Stimulated activated memory B cell treated with anti-CD40 and anti-IgM and Interleukin-4, amounts not matched to agents 10 μg/mL and 1 μg/mL and 100 μg/mL, for 72 hours (primary cell): ENCODE data around the gene CHMP2B.

Source experiments
- ATAC-seq: fragments of 150-1000 bp; cut with Tn5 transposase; 2 replicates; pipeline ENCODE4 v1.10.0; 2021
- H3K27ac Mint-ChIP-seq: one replicate; pipeline ENCODE4 v1.8.0; 2022; ENCODE audit warnings: mild to moderate bottlenecking, mixed read lengths
- H3K27me3 Mint-ChIP-seq: one replicate; pipeline ENCODE4 v1.8.0; 2022; ENCODE audit warnings: mixed read lengths
- H3K36me3 Mint-ChIP-seq: one replicate; pipeline ENCODE4 v1.8.0; 2022; ENCODE audit warnings: mixed read lengths
- H3K4me1 Mint-ChIP-seq: one replicate; pipeline ENCODE4 v1.8.0; 2022; ENCODE audit warnings: mixed read lengths
- H3K4me3 Mint-ChIP-seq: one replicate; pipeline ENCODE4 v1.8.0; 2022; ENCODE audit warnings: mild to moderate bottlenecking, moderate library complexity, mixed read lengths
- H3K9me3 Mint-ChIP-seq: one replicate; pipeline ENCODE4 v1.8.0; 2022; ENCODE audit warnings: mixed read lengths

CHMP2B gene, protein sequence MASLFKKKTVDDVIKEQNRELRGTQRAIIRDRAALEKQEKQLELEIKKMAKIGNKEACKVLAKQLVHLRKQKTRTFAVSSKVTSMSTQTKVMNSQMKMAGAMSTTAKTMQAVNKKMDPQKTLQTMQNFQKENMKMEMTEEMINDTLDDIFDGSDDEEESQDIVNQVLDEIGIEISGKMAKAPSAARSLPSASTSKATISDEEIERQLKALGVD

DNA sequence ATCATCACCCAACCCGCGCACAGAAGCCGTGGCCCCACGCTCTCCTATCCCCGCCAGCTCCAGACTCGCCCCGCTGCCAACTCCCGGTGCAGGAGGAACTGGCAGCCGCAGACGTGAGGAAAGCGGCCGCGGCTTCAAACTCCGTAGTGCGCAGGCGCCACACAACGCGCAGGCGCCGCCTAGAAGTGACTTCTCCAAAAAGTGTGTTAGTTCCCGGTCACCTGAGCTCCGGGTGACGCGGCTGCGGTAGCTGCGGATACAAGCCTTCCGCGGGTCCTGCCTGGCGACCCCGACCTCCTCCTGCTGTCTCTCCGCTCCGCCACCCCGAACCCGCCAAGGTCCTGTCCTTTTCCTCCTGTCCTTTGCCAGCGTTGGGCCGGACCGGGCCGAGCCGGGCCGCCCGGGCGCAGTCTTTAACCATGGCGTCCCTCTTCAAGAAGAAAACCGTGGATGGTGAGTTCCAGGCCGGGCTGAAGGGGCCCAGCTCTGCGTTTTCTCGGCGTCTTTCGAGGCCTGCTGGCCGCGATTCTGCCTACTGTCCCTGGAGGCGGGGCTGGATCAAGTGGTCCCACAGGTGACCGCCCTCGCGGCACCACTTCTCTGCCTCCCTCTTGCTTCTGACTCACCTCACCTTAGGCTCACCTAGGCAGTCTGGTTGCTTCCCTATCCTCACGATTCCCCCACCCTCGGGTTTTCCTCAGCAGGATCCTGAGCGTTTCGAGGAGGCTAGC, at the start of gene CHMP2B:
Gene CHMP2B, plus strand, starts transcription at position 206 of the 731 bp plus-strand sequence. Its CDS starts 214 bp downstream, at position 420.
- Mint-ChIP-seq H3K27ac (peak within 1 kb of the TSS; percentile 98), H3K36me3 (peaks cover 14% of the 10 kb centered on the region), H3K27me3 (no peaks in the 10 kb centered on the region), H3K9me3 (peaks cover 3% of the 10 kb centered on the region), H3K4me1 (peaks cover 40% of the 10 kb centered on the region), H3K4me3 (peak within 1 kb of the TSS; percentile 90)
- ATAC-seq: peak; percentile 96

DNA sequence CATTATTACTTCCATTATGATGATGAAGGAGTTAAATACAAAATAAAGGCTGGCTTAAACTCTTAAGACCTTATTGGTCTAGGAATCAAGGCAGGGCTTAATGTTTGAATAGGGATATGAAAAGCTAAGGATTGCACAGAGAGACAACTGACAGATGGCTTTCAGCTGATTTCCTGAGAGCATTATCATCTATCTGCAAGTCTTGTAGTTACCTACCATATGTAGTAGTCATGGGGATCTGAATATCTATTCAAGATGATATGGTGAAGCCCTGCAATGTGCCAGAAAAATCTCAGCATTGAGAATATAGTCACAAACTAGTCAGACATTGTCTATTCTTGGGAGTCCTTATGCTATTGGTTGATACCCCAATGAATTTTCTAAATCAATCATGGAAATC, 47.5 kb upstream of the CHMP2B start:
- Mint-ChIP-seq H3K36me3 (no peaks in the 10 kb centered on the region), H3K4me3 (no peak overlapping the region), H3K9me3 (no peaks in the 10 kb centered on the region), H3K4me1 (no peaks in the 10 kb centered on the region), H3K27ac (no peak overlapping the region), H3K27me3 (peaks cover 10% of the 10 kb centered on the region)
- no peak for ATAC-seq

GRCh38 chr3:87181551-87181950, 45.6 kb upstream of the CHMP2B start:
- H3K36me3 Mint-ChIP-seq: no peaks in the 10 kb centered on the region
- H3K4me1 Mint-ChIP-seq: no peaks in the 10 kb centered on the region
- no peak for ATAC-seq
- H3K27me3 Mint-ChIP-seq: peaks cover 10% of the 10 kb centered on the region
- no peaks in the 10 kb centered on the region for H3K9me3 Mint-ChIP-seq
- H3K27ac Mint-ChIP-seq: no peak overlapping the region
- no peak overlapping the region for H3K4me3 Mint-ChIP-seq

DNA sequence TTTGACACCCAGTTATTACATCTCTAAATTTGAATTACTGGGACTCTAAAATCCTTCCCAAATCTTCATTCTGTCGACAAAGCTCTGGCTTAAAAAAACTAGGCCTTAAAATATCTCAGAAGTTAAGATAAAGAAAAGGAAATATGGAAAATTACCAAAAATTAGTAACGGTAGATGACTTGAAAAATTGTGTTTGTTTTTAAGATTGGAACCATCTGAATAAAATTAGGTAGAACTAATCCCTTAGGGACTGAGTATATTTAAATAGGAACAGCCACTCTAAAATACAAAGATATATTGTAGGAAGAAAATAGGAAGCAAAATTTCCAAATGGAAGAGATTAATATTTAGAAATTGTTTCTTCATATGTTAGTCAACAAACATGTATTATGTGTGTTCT, 45.1 kb upstream of the CHMP2B start:
- ATAC-seq: no peak
- Mint-ChIP-seq H3K27me3 (peaks cover 10% of the 10 kb centered on the region), H3K4me1 (no peaks in the 10 kb centered on the region), H3K4me3 (no peak overlapping the region), H3K9me3 (no peaks in the 10 kb centered on the region), H3K27ac (no peak overlapping the region), H3K36me3 (no peaks in the 10 kb centered on the region)

DNA sequence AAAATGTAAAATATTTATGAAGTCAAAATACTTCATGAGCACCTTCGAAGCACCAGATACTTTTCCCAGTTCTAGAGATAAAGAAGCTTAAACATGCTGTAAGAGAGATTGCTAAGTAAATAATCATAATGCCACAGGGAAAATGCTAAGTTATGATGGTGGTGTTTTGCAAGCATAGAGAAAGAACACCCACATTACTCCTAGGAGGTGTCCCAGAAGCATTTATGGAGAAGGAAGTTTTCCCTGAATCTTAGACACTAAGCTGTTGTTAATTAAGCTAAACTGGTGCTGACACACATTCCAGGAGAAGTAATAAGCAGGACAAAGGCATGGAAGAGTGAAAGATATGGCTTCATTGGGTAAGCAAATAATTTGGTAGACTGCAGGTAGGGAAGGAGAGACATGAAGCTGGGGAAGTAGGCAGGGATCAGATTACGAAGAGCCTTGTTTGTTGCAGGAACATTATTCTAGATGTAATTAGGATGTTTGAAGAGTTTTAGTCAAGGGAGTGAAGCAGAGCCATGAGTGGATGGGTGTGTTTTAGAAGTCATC, 40.4 kb upstream of the CHMP2B start:
- ATAC-seq: no peak
- H3K9me3 Mint-ChIP-seq: no peaks in the 10 kb centered on the region
- no peak overlapping the region for H3K27ac Mint-ChIP-seq
- H3K4me3 Mint-ChIP-seq: no peak overlapping the region
- H3K36me3 Mint-ChIP-seq: no peaks in the 10 kb centered on the region
- no peaks in the 10 kb centered on the region for H3K27me3 Mint-ChIP-seq
- no peaks in the 10 kb centered on the region for H3K4me1 Mint-ChIP-seq

- ATAC-seq: no peak
- H3K36me3 Mint-ChIP-seq: no peaks in the 10 kb centered on the region
- H3K27ac Mint-ChIP-seq: no peak overlapping the region
- H3K4me3 Mint-ChIP-seq: no peak overlapping the region
- no peaks in the 10 kb centered on the region for H3K4me1 Mint-ChIP-seq
- H3K9me3 Mint-ChIP-seq: peaks cover 8% of the 10 kb centered on the region
- no peaks in the 10 kb centered on the region for H3K27me3 Mint-ChIP-seq
Observed at GRCh38 chr3:87191175-87191574, 35.9 kb upstream of the CHMP2B start.

- no peak overlapping the region for H3K4me3 Mint-ChIP-seq
- H3K27me3 Mint-ChIP-seq: no peaks in the 10 kb centered on the region
- peaks cover 11% of the 10 kb centered on the region for H3K9me3 Mint-ChIP-seq
- no peak overlapping the region for H3K27ac Mint-ChIP-seq
- ATAC-seq: no peak
- no peaks in the 10 kb centered on the region for H3K36me3 Mint-ChIP-seq
- no peaks in the 10 kb centered on the region for H3K4me1 Mint-ChIP-seq
Observed at GRCh38 chr3:87191641-87192040, 35.5 kb upstream of the CHMP2B start.

GRCh38 chr3:87196879-87197278, 30.2 kb upstream of the CHMP2B start:
- no peak for ATAC-seq
- Mint-ChIP-seq H3K36me3 (no peaks in the 10 kb centered on the region), H3K27me3 (peaks cover 7% of the 10 kb centered on the region), H3K27ac (no peak overlapping the region), H3K4me3 (no peak overlapping the region), H3K4me1 (no peaks in the 10 kb centered on the region), H3K9me3 (peaks cover 16% of the 10 kb centered on the region)

GRCh38 chr3:87197531-87197930, 29.6 kb upstream of the CHMP2B start:
- Mint-ChIP-seq H3K4me3 (no peak overlapping the region), H3K36me3 (no peaks in the 10 kb centered on the region), H3K27me3 (peaks cover 11% of the 10 kb centered on the region), H3K4me1 (no peaks in the 10 kb centered on the region), H3K27ac (no peak overlapping the region), H3K9me3 (peaks cover 16% of the 10 kb centered on the region)
- no peak for ATAC-seq

GRCh38 chr3:87198774-87199173, 28.3 kb upstream of the CHMP2B start:
- Mint-ChIP-seq H3K9me3 (peaks cover 16% of the 10 kb centered on the region), H3K27me3 (peaks cover 11% of the 10 kb centered on the region), H3K4me1 (no peaks in the 10 kb centered on the region), H3K36me3 (no peaks in the 10 kb centered on the region), H3K4me3 (no peak overlapping the region), H3K27ac (no peak overlapping the region)
- no peak for ATAC-seq

DNA sequence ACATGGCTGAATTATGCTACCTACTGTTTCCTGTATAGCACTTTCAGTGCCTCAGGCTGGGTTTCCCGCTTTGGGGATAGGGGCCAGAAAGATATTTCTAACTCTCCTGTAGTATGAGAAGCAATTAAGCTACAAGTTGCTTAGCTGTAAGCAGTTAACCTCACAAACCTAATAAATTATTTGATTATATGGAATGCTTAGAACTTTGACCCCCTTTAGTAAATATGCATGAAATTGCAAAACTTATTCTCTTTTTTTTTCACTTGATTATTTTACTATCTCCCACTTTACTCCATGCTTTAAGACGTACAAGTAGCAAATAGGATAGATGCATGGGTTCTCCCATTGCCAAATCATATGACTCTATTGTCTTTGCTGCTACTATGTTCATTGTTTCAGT, 27.5 kb upstream of the CHMP2B start:
- Mint-ChIP-seq H3K36me3 (no peaks in the 10 kb centered on the region), H3K27me3 (peaks cover 11% of the 10 kb centered on the region), H3K4me1 (no peaks in the 10 kb centered on the region), H3K4me3 (no peak overlapping the region), H3K27ac (no peak overlapping the region), H3K9me3 (peaks cover 16% of the 10 kb centered on the region)
- no peak for ATAC-seq

DNA sequence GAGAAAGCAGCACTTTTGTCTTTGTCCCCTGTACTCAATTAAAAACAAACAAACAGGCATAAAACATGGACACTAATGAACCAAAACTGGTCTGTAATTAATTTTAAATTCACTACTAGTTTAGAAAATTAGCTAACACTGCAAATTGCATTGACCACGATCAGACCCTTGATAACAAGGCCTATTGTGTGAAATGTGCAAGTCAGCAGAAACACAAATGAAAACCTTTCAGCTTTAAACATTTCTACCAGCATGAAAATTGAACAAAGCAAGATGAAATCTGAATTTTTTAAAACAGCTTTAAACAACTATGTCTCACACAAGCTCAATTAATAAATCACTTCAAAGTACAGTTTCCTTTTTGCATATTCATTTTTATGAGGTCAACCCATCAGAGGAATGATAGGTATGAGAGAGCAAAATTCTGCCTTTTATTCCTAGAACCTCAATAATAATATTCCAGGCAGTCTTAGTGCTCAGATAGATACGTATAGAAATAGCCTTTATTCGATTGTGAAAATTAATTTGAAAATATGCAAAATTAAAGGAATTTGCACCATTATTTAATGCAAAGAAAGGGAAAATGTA, 27.0 kb upstream of the CHMP2B start:
- ATAC-seq: no peak
- H3K36me3 Mint-ChIP-seq: no peaks in the 10 kb centered on the region
- no peaks in the 10 kb centered on the region for H3K4me1 Mint-ChIP-seq
- no peak overlapping the region for H3K27ac Mint-ChIP-seq
- H3K27me3 Mint-ChIP-seq: peaks cover 11% of the 10 kb centered on the region
- H3K4me3 Mint-ChIP-seq: no peak overlapping the region
- H3K9me3 Mint-ChIP-seq: peaks cover 11% of the 10 kb centered on the region

DNA sequence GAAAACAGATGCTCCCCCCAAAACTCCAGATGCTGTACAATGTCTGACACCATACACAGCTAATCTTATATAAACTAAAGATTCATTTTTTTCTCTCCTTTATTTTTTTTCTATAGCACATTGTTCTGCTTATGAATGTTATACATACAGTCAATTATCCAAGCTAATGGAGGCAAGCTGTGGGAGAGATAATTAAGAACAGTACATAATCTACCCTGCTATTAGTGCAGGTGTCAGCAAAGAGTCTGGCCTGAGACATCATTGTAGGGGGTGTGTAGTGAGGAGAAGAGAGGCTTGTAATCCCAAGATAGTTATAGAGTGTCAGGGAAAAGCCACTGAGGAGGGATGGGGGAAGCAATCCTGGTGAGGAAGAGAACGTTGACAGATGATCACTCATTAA, 25.4 kb upstream of the CHMP2B start:
- peaks cover 11% of the 10 kb centered on the region for H3K27me3 Mint-ChIP-seq

GRCh38 chr3:87203809-87204208, 23.3 kb upstream of the CHMP2B start:
- H3K9me3 Mint-ChIP-seq: no peaks in the 10 kb centered on the region
- H3K4me3 Mint-ChIP-seq: no peak overlapping the region
- no peaks in the 10 kb centered on the region for H3K4me1 Mint-ChIP-seq
- H3K27me3 Mint-ChIP-seq: peaks cover 11% of the 10 kb centered on the region
- no peak overlapping the region for H3K27ac Mint-ChIP-seq
- ATAC-seq: no peak
- H3K36me3 Mint-ChIP-seq: no peaks in the 10 kb centered on the region

More for the DNA sequence above, 25.4 kb upstream of the CHMP2B start:
- H3K9me3 Mint-ChIP-seq: peaks cover 4% of the 10 kb centered on the region
- ATAC-seq: no peak
- H3K4me3 Mint-ChIP-seq: no peak overlapping the region
- no peaks in the 10 kb centered on the region for H3K4me1 Mint-ChIP-seq
- no peak overlapping the region for H3K27ac Mint-ChIP-seq
- no peaks in the 10 kb centered on the region for H3K36me3 Mint-ChIP-seq

- Mint-ChIP-seq H3K9me3 (no peaks in the 10 kb centered on the region), H3K4me1 (no peaks in the 10 kb centered on the region), H3K27ac (no peak overlapping the region), H3K4me3 (no peak overlapping the region), H3K27me3 (peaks cover 15% of the 10 kb centered on the region), H3K36me3 (no peaks in the 10 kb centered on the region)
- ATAC-seq: no peak
Observed at GRCh38 chr3:87206070-87206469, 21.0 kb upstream of the CHMP2B start.

- no peak overlapping the region for H3K27ac Mint-ChIP-seq
- no peaks in the 10 kb centered on the region for H3K36me3 Mint-ChIP-seq
- ATAC-seq: no peak
- H3K9me3 Mint-ChIP-seq: no peaks in the 10 kb centered on the region
- peaks cover 15% of the 10 kb centered on the region for H3K27me3 Mint-ChIP-seq
- H3K4me1 Mint-ChIP-seq: no peaks in the 10 kb centered on the region
- no peak overlapping the region for H3K4me3 Mint-ChIP-seq
Observed at GRCh38 chr3:87206635-87207034, 20.5 kb upstream of the CHMP2B start.
